Smooth muscle cell of the pulmonary artery (primary cell): ENCODE results near the gene CAPN15. TPM values are rescaled to one million over a fixed set of nuclear protein-coding genes. Genes with fewer than 3 reads are reported as not detected.

ENCODE experiments used
- total RNA-seq: library from RNA; depleted of rRNA; stranded (reverse); fragments of >200 nt; gene quantifications from 2 replicates; pipeline ENCODE4 v1.2.3, GENCODE V29; 2014

Gene CAPN15
- 28.5 and 48.7 TPM in 2 replicates for total RNA-seq

GRCh38 chr16:527015-527903 is at the start of gene CAPN15:
Gene CAPN15 (plus strand): TSS chr16:527712. CDS start chr16:546839, 19,127 bp downstream.

GRCh38 chr16:560204-560700 is 32.7 kb downstream of the CAPN15 start, which contains the start of gene PRR35:
Gene PRR35 (plus strand): TSS chr16:560394. CDS start chr16:563295, 2,901 bp downstream.

DNA sequence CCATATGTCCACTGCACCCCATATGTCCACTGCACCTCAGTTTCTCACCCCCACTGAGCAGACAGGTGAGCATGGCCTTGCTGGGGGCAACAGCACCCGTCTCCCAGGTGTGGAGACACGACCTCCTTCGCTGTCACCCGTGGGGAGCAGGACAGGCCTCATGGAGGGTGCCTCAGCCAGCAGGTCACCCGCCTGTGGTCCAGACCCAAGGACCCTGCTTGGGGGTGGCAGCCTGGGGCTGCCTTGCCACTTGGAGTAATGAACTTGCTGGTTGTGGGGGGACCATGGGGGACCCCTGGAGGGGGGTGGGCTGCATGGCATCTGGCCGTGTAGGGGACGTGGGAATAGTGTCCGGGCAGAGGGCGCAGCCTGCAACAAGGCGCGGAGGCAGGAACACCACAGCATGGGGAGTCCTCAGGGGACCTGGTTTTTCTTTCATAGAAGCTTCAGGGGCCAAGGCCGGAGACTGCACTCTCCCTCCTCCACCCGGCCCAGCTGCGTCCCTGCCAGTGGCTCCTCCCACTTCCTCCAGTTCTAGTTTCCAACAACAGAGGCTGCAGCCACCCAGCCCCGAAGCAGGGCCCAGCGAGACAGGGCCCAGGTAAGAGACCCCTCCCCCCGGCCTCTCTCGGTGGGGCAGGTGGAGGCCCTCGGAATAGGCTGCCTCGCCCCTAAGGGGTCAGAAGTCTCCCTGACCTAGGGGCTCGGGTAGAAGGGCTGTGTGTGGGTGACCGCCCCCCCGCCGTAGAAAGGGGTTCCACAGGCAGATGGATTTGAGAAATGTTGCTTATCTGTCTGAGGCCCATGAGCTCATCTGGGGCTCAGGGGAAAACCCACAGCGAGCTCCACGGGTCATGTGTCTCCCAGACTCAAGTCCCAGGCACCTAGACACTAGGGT is 39.2 kb downstream of the CAPN15 start, which contains the start of gene NHLRC4:
Gene NHLRC4, plus strand, starts transcription at position 531 of the 898 bp plus-strand sequence. CDS start 1,043 bp downstream, outside the sequence.

GRCh38 chr16:569445-570254 is 42.1 kb downstream of the CAPN15 start, which contains the start of gene PIGQ:
Gene PIGQ (plus strand): TSS chr16:569968. CDS start chr16:574075, 4,107 bp downstream.

GRCh38 chr16:589658-590187 is 62.2 kb downstream of the CAPN15 start, which contains the start of gene RAB40C:
Gene RAB40C (plus strand): TSS chr16:590066. CDS start chr16:590292, 226 bp downstream.

Other genes with a start within 250 kb of the CAPN15 start
- 1.1 and 1.4 TPM in 2 replicates for gene ARHGDIG, start 247.1 kb upstream of the CAPN15 start, total RNA-seq
- gene PDIA2, start 244.5 kb upstream of the CAPN15 start, total RNA-seq, result 1.6 and 1.7 TPM in 2 replicates
- gene AXIN1, start 175.0 kb upstream of the CAPN15 start, total RNA-seq, result 20.3 and 26.9 TPM in 2 replicates
- gene MRPL28, start 157.2 kb upstream of the CAPN15 start, total RNA-seq, result 37.6 and 39.2 TPM in 2 replicates
- 64.9 and 113 TPM in 2 replicates for gene PGAP6, start 145.7 kb upstream of the CAPN15 start, total RNA-seq
- 81.9 and 94.9 TPM in 2 replicates for gene NME4, start 130.5 kb upstream of the CAPN15 start, total RNA-seq
- gene DECR2, start 125.8 kb upstream of the CAPN15 start, total RNA-seq, result 11.5 and 12.5 TPM in 2 replicates
- 31.0 and 38.4 TPM in 2 replicates for gene RAB11FIP3, start 102.1 kb upstream of the CAPN15 start, total RNA-seq
- not detected in 2 replicates for gene PRR35, start 32.7 kb downstream of the CAPN15 start, total RNA-seq
- gene NHLRC4, start 39.3 kb downstream of the CAPN15 start, total RNA-seq, result 0.99 and 1.3 TPM in 2 replicates
- 31.5 and 39.1 TPM in 2 replicates for gene PIGQ, start 42.3 kb downstream of the CAPN15 start, total RNA-seq
- gene RAB40C, start 62.4 kb downstream of the CAPN15 start, total RNA-seq, result 12.6 and 13.6 TPM in 2 replicates
- 0.26 TPM in 2 replicates for gene WFIKKN1, start 103.3 kb downstream of the CAPN15 start, total RNA-seq
- 61.8 and 71.3 TPM in 2 replicates for gene METTL26, start 108.6 kb downstream of the CAPN15 start, total RNA-seq
- 11.3 and 19.8 TPM in 2 replicates for gene MCRIP2, start 114.1 kb downstream of the CAPN15 start, total RNA-seq
- gene WDR90, start 121.7 kb downstream of the CAPN15 start, total RNA-seq, result 9.3 and 18.1 TPM in 2 replicates
- 29.1 and 39.2 TPM in 2 replicates for gene RHOT2, start 140.4 kb downstream of the CAPN15 start, total RNA-seq
- gene RHBDL1, start 148.0 kb downstream of the CAPN15 start, total RNA-seq, result 2.7 and 9.1 TPM in 2 replicates
- gene STUB1, start 152.7 kb downstream of the CAPN15 start, total RNA-seq, result 73.9 and 106 TPM in 2 replicates
- gene JMJD8, start 156.6 kb downstream of the CAPN15 start, total RNA-seq, result 54.5 and 58.5 TPM in 2 replicates
- gene WDR24, start 162.7 kb downstream of the CAPN15 start, total RNA-seq, result 7.9 and 10.3 TPM in 2 replicates
- gene FBXL16, start 178.1 kb downstream of the CAPN15 start, total RNA-seq, result 0.07 and 0.13 TPM in 2 replicates
- gene METRN, start 187.4 kb downstream of the CAPN15 start, total RNA-seq, result 81.0 and 110 TPM in 2 replicates
- gene ANTKMT, start 193.4 kb downstream of the CAPN15 start, total RNA-seq, result 17.7 and 23.0 TPM in 2 replicates
- gene CCDC78, start 198.7 kb downstream of the CAPN15 start, total RNA-seq, result 1.6 and 4.9 TPM in 2 replicates
- gene HAGHL, start 199.4 kb downstream of the CAPN15 start, total RNA-seq, result 9.5 and 23.7 TPM in 2 replicates
- 29.5 and 35.8 TPM in 2 replicates for gene CIAO3, start 213.3 kb downstream of the CAPN15 start, total RNA-seq
- gene MSLN, start 233.0 kb downstream of the CAPN15 start, total RNA-seq, result not detected in 2 replicates